Lung microvascular endothelial cell (primary cell): ENCODE results near the gene AVEN. TPM values are rescaled to one million over a fixed set of nuclear protein-coding genes. Genes with fewer than 3 reads are reported as not detected.
"Not testable (repeated sequence)": the region's sequence is repeated elsewhere in the genome, so short reads cannot be mapped to it uniquely, and the experiment has no call there.

ENCODE experiments used
- DNase-seq, 2 donors: peaks; one replicate each; pipeline versions ENCODE4 v3.0.0 to v3.0.0-alpha.2; 2010; ENCODE audit warnings: low read depth in 2 of 2
- total RNA-seq: library from RNA; depleted of rRNA; stranded (reverse); fragments of >200 nt; gene quantifications from 2 replicates; pipeline ENCODE4 v1.2.1, GENCODE V29; 2014

The AVEN gene
- total RNA-seq, 1 donor from 2014 or later, result 21.2 TPM

GRCh38 chr15:33852094-33852493, 186.9 kb downstream of the AVEN start:
- DNase-seq, result no peak

GRCh38 chr15:33851079-33851478, 187.9 kb downstream of the AVEN start:
- no peak for DNase-seq

- no peak for DNase-seq
Measured at GRCh38 chr15:33848011-33848410, 191.0 kb downstream of the AVEN start.

- no peak for DNase-seq
Measured at GRCh38 chr15:33846862-33847261, 192.1 kb downstream of the AVEN start.

GRCh38 chr15:33846142-33846541, 192.9 kb downstream of the AVEN start:
- no peak for DNase-seq

- no peak for DNase-seq
Measured at GRCh38 chr15:33844597-33844996, 194.4 kb downstream of the AVEN start.

- DNase-seq, result no peak
Measured at GRCh38 chr15:33844186-33844585, 194.8 kb downstream of the AVEN start.

GRCh38 chr15:33840615-33841014, 198.4 kb downstream of the AVEN start:
- no peak for DNase-seq

- DNase-seq, result no peak
Measured at GRCh38 chr15:33839540-33839939, 199.5 kb downstream of the AVEN start.

GRCh38 chr15:33837294-33837693, 201.7 kb downstream of the AVEN start:
- DNase-seq, result no peak

GRCh38 chr15:33834892-33835743, 203.9 kb downstream of the AVEN start:
- no peak for DNase-seq

- no peak for DNase-seq
Measured at GRCh38 chr15:33831646-33832045, 207.4 kb downstream of the AVEN start.

GRCh38 chr15:33830351-33830750, 208.7 kb downstream of the AVEN start:
- no peak for DNase-seq

- DNase-seq, result no peak
Measured at GRCh38 chr15:33826201-33826600, 212.8 kb downstream of the AVEN start.

- no peak for DNase-seq
Measured at GRCh38 chr15:33825453-33825852, 213.6 kb downstream of the AVEN start.

GRCh38 chr15:33823119-33823518, 215.9 kb downstream of the AVEN start:
- DNase-seq, result no peak

GRCh38 chr15:33822479-33822878, 216.5 kb downstream of the AVEN start:
- DNase-seq, result no peak

GRCh38 chr15:33819499-33819898, 219.5 kb downstream of the AVEN start:
- DNase-seq, result not testable (repeated sequence)

Other genes with a start within 250 kb of the AVEN start
- 0.20 and 0.22 TPM in 2 replicates for gene CHRM5, start 70.7 kb downstream of the AVEN start, total RNA-seq
- 23.8 and 35.9 TPM in 2 replicates for gene EMC7, start 62.7 kb upstream of the AVEN start, total RNA-seq
- 0.65 and 1.4 TPM in 2 replicates for gene PGBD4, start 62.9 kb upstream of the AVEN start, total RNA-seq
- 21.8 and 31.0 TPM in 2 replicates for gene KATNBL1, start 170.9 kb upstream of the AVEN start, total RNA-seq
- gene EMC4, start 185.8 kb upstream of the AVEN start, total RNA-seq, result 140 and 163 TPM in 2 replicates